ENCODE measurements around the gene CIAPIN1.

CIAPIN1 gene

GRCh38 chr16:57479976-57480753, 33.0 kb upstream of the CIAPIN1 start:
- Mint-ChIP-seq H3K4me1 (peaks cover 26% of the 10 kb centered on the region), H3K4me3 (no peak overlapping the region), H3K27ac (no peak overlapping the region), H3K36me3 (no peaks in the 10 kb centered on the region), H3K27me3 (peaks cover 4% of the 10 kb centered on the region), H3K9me3 (no peaks in the 10 kb centered on the region)
- ATAC-seq (ENCODE audit: low read depth) (no peak), DNase-seq (ENCODE audit: low spot score in 2 of 2) (no peak)

- ATAC-seq (ENCODE audit: low read depth) = no peak
- no peak for DNase-seq (ENCODE audit: low spot score in 2 of 2)
- H3K4me3 Mint-ChIP-seq = peak overlapping the region; percentile 65
- no peaks in the 10 kb centered on the region for H3K36me3 Mint-ChIP-seq
- no peak overlapping the region for H3K27ac Mint-ChIP-seq
- no peaks in the 10 kb centered on the region for H3K9me3 Mint-ChIP-seq
- peaks cover 4% of the 10 kb centered on the region for H3K27me3 Mint-ChIP-seq
- H3K4me1 Mint-ChIP-seq = peaks cover 23% of the 10 kb centered on the region
Observed at GRCh38 chr16:57479205-57479975, 32.2 kb upstream of the CIAPIN1 start.

- peaks cover 23% of the 10 kb centered on the region for H3K4me1 Mint-ChIP-seq
- no peaks in the 10 kb centered on the region for H3K9me3 Mint-ChIP-seq
- H3K27ac Mint-ChIP-seq = no peak overlapping the region
- H3K27me3 Mint-ChIP-seq = peaks cover 4% of the 10 kb centered on the region
- peak overlapping the region; percentile 72 for H3K4me3 Mint-ChIP-seq
- peak; percentile 37 for ATAC-seq (ENCODE audit: low read depth)
- H3K36me3 Mint-ChIP-seq = no peaks in the 10 kb centered on the region
- no peak for DNase-seq (ENCODE audit: low spot score in 2 of 2)
Observed at GRCh38 chr16:57478396-57479204, 31.4 kb upstream of the CIAPIN1 start.

- no peak overlapping the region for H3K4me3 Mint-ChIP-seq
- no peaks in the 10 kb centered on the region for H3K36me3 Mint-ChIP-seq
- peaks cover 4% of the 10 kb centered on the region for H3K27me3 Mint-ChIP-seq
- no peak for DNase-seq (ENCODE audit: low spot score in 2 of 2)
- peaks cover 23% of the 10 kb centered on the region for H3K4me1 Mint-ChIP-seq
- no peak for ATAC-seq (ENCODE audit: low read depth)
- no peak overlapping the region for H3K27ac Mint-ChIP-seq
- no peaks in the 10 kb centered on the region for H3K9me3 Mint-ChIP-seq
Observed at GRCh38 chr16:57477531-57478202, 30.5 kb upstream of the CIAPIN1 start.

GRCh38 chr16:57476546-57477410, 29.6 kb upstream of the CIAPIN1 start:
- Mint-ChIP-seq H3K36me3 (peaks cover 3% of the 10 kb centered on the region), H3K9me3 (no peaks in the 10 kb centered on the region), H3K4me3 (peak overlapping the region; percentile 18), H3K27ac (no peak overlapping the region), H3K4me1 (peaks cover 23% of the 10 kb centered on the region), H3K27me3 (peaks cover 4% of the 10 kb centered on the region)
- ATAC-seq (ENCODE audit: low read depth) (no peak), DNase-seq (ENCODE audit: low spot score in 2 of 2) (no peak)

GRCh38 chr16:57475711-57476339, 28.6 kb upstream of the CIAPIN1 start:
- peaks cover 8% of the 10 kb centered on the region for H3K36me3 Mint-ChIP-seq
- peaks cover 2% of the 10 kb centered on the region for H3K27me3 Mint-ChIP-seq
- H3K4me3 Mint-ChIP-seq = peak overlapping the region; percentile 50
- H3K27ac Mint-ChIP-seq = peak overlapping the region; percentile 73
- peaks cover 23% of the 10 kb centered on the region for H3K4me1 Mint-ChIP-seq
- peak; percentile 90 for ATAC-seq (ENCODE audit: low read depth)
- no peaks in the 10 kb centered on the region for H3K9me3 Mint-ChIP-seq
- DNase-seq (ENCODE audit: low spot score in 2 of 2) = peak; percentile 62 to 68

GRCh38 chr16:57474671-57475661, 27.8 kb upstream of the CIAPIN1 start:
- no peak for ATAC-seq (ENCODE audit: low read depth)
- Mint-ChIP-seq H3K36me3 (peaks cover 10% of the 10 kb centered on the region), H3K4me1 (peaks cover 21% of the 10 kb centered on the region), H3K27ac (peak overlapping the region; percentile 73), H3K27me3 (peaks cover 2% of the 10 kb centered on the region), H3K9me3 (no peaks in the 10 kb centered on the region), H3K4me3 (no peak overlapping the region)
- DNase-seq (ENCODE audit: low spot score in 2 of 2) = no peak

- Mint-ChIP-seq H3K27me3 (no peaks in the 10 kb centered on the region), H3K27ac (no peak overlapping the region), H3K4me3 (no peak overlapping the region), H3K4me1 (peaks cover 18% of the 10 kb centered on the region), H3K9me3 (no peaks in the 10 kb centered on the region), H3K36me3 (peaks cover 16% of the 10 kb centered on the region)
- no peak for DNase-seq (ENCODE audit: low spot score in 2 of 2)
- no peak for ATAC-seq (ENCODE audit: low read depth)
Observed at GRCh38 chr16:57473906-57474305, 26.7 kb upstream of the CIAPIN1 start.

GRCh38 chr16:57473176-57473840, 26.1 kb upstream of the CIAPIN1 start:
- Mint-ChIP-seq H3K27me3 (no peaks in the 10 kb centered on the region), H3K4me1 (peaks cover 13% of the 10 kb centered on the region), H3K9me3 (no peaks in the 10 kb centered on the region), H3K27ac (no peak overlapping the region), H3K4me3 (no peak overlapping the region), H3K36me3 (peaks cover 22% of the 10 kb centered on the region)
- no peak for DNase-seq (ENCODE audit: low spot score in 2 of 2)
- ATAC-seq (ENCODE audit: low read depth) = no peak

- Mint-ChIP-seq H3K27me3 (no peaks in the 10 kb centered on the region), H3K4me1 (peaks cover 11% of the 10 kb centered on the region), H3K27ac (no peak overlapping the region), H3K4me3 (no peak overlapping the region), H3K36me3 (peaks cover 25% of the 10 kb centered on the region), H3K9me3 (no peaks in the 10 kb centered on the region)
- DNase-seq (ENCODE audit: low spot score in 2 of 2) (no peak), ATAC-seq (ENCODE audit: low read depth) (no peak)
Observed at GRCh38 chr16:57472665-57473060, 25.5 kb upstream of the CIAPIN1 start.

- no peak for DNase-seq (ENCODE audit: low spot score in 2 of 2)
- no peak for ATAC-seq (ENCODE audit: low read depth)
- H3K4me1 Mint-ChIP-seq = peaks cover 11% of the 10 kb centered on the region
- no peaks in the 10 kb centered on the region for H3K9me3 Mint-ChIP-seq
- H3K27ac Mint-ChIP-seq = peak overlapping the region; percentile 7
- no peak overlapping the region for H3K4me3 Mint-ChIP-seq
- H3K27me3 Mint-ChIP-seq = no peaks in the 10 kb centered on the region
- peaks cover 27% of the 10 kb centered on the region for H3K36me3 Mint-ChIP-seq
Observed at GRCh38 chr16:57471852-57472664, 24.9 kb upstream of the CIAPIN1 start.
